GM12878 (cell line): Measurements from ENCODE around the gene DRC1. TPM values are rescaled to one million over a fixed set of nuclear protein-coding genes. Genes with fewer than 3 reads are reported as not detected.

Experiments
- ATAC-seq: fragments of 200-7000 bp; cut with Tn5 transposase; 3 replicates; pipeline ENCODE4 v1.9.1; 2020; ENCODE audit warnings: mild to moderate bottlenecking, moderate library complexity
- BruUV-seq: library from RNA; stranded (reverse); fragments of 400-500 nt; replicated peaks from 2 replicates; lab custom pipeline; 2021; lab: Mats Ljungman, UMichigan
- CTCF ChIA-PET: fragments of 300-600 bp; sonication (Branson Sonifier 250); formaldehyde crosslinking; extraction: SDS; loops from one replicate; lab custom pipeline; 2021; ENCODE audit warnings: inconsistent platforms; lab: Yijun Ruan, JAX
- POLR2A ChIA-PET: fragments of 350-600 bp; formaldehyde crosslinking; extraction: SDS; loops from one replicate; lab custom pipeline; 2021; ENCODE audit warnings: inconsistent platforms; lab: Charles Lee
- RAD21 ChIA-PET: fragments of 300-600 bp; sonication (Branson Sonifier 250); formaldehyde crosslinking; loops from one replicate; lab custom pipeline; 2023; ENCODE audit warnings: antibody characterized with exemption; ENCODE audit not compliant: unreplicated experiment; lab: Charles Lee
- SMC1A ChIA-PET: fragments of 300-600 bp; sonication (Branson Sonifier 250); formaldehyde crosslinking; loops from one replicate; lab custom pipeline; 2023; ENCODE audit not compliant: unreplicated experiment, uncharacterized antibody; lab: Charles Lee
- DNase-seq: peaks from one replicate; pipeline ENCODE4 v3.0.0-alpha.2; 2011; ENCODE audit warnings: low read depth, low spot score
- FAIRE-seq: peaks from 3 replicates; lab custom pipeline; 2011; peaks lifted over from hg19 to GRCh38; lab: Jason Lieb, UNC
- H2AFZ ChIP-seq: 2 replicates; pipeline ENCODE4 v1.6.0; 2011; ENCODE audit warnings: low read depth, low read length, control low read depth; ENCODE audit not compliant: control insufficient read depth
- H3K27ac ChIP-seq: 2 replicates; pipeline ENCODE4 v1.5.1; 2011; ENCODE audit warnings: control low read depth; ENCODE audit not compliant: control insufficient read depth, insufficient read depth
- H3K27me3 ChIP-seq, 2 experiments: replicated peaks in 1 of 2; 2 replicates each; pipeline versions ENCODE4 v1.6.0 to v1.6.1; 2011; ENCODE audit warnings: low read length in 1 of 2; ENCODE audit not compliant: control insufficient read depth in 2 of 2, insufficient read depth in 2 of 2
- H3K36me3 ChIP-seq, 2 experiments: 2 replicates each; pipeline ENCODE4 v1.5.1; 2011; ENCODE audit warnings: low read length in 1 of 2; ENCODE audit not compliant: control insufficient read depth in 2 of 2, insufficient read depth in 2 of 2
- H3K4me1 ChIP-seq: 2 replicates; pipeline ENCODE4 v1.6.1; 2011; ENCODE audit warnings: mild to moderate bottlenecking, low read length, moderate library complexity, mixed read lengths; ENCODE audit not compliant: control insufficient read depth, insufficient read depth
- H3K4me2 ChIP-seq: 2 replicates; pipeline ENCODE4 v1.6.0; 2011; ENCODE audit warnings: control low read depth; ENCODE audit not compliant: control insufficient read depth, insufficient read depth
- H3K4me3 ChIP-seq: fragments of 200-600 bp; sonication (generic); 2 replicates; pipeline ENCODE4 v1.5.1; 2016
- H3K79me2 ChIP-seq: 2 replicates; pipeline ENCODE4 v1.6.0; 2011; ENCODE audit warnings: low read length; ENCODE audit not compliant: control insufficient read depth, insufficient read depth
- H3K9ac ChIP-seq: 2 replicates; pipeline ENCODE4 v1.8.0; 2011; ENCODE audit warnings: low read length, control low read depth, mixed read lengths; ENCODE audit not compliant: control insufficient read depth, insufficient read depth
- H3K9me3 ChIP-seq: replicated peaks from 3 replicates; pipeline ENCODE4 v1.5.1; 2011; ENCODE audit warnings: mild to moderate bottlenecking, low read length; ENCODE audit not compliant: control insufficient read depth, insufficient read depth
- H4K20me1 ChIP-seq: 2 replicates; pipeline ENCODE4 v1.6.0; 2011; ENCODE audit not compliant: control insufficient read depth, insufficient read depth
- ATF7 ChIP-seq: fragments of 450-650 bp; IDR thresholded peaks from 2 replicates; pipeline ENCODE4 v1.6.1; 2016; ENCODE audit warnings: low read depth, mild to moderate bottlenecking
- BRCA1 ChIP-seq: IDR thresholded peaks from 2 replicates; pipeline ENCODE4 v1.6.1; 2011; ENCODE audit warnings: low read depth, low read length, improper control_type of control experiment
- CHD1 ChIP-seq: IDR thresholded peaks from 2 replicates; pipeline ENCODE4 v1.6.1; 2012; ENCODE audit warnings: low read depth, low read length, improper control_type of control experiment
- EGR1 ChIP-seq, 2 experiments: IDR thresholded peaks; 1 replicate in 1 of 2; 2 replicates in 1 of 2; pipeline ENCODE4 v1.6.1; 2011 to 2012; ENCODE audit warnings: low read depth in 2 of 2, low read length in 2 of 2, borderline replicate concordance in 1 of 2, mild to moderate bottlenecking in 1 of 2, moderate library complexity in 1 of 2
- HSF1 ChIP-seq: fragments of 150-350 bp; IDR thresholded peaks from 2 replicates; pipeline ENCODE4 v1.6.1; 2014; ENCODE audit warnings: mild to moderate bottlenecking, low read depth, low read length
- RELB ChIP-seq: fragments of 450-650 bp; IDR thresholded peaks from 2 replicates; pipeline ENCODE4 v1.6.1; 2017; ENCODE audit warnings: low read depth, mild to moderate bottlenecking, moderate library complexity
- SMC3 ChIP-seq: IDR thresholded peaks from 2 replicates; pipeline ENCODE4 v1.6.1; 2011; ENCODE audit warnings: low read length, improper control_type of control experiment, borderline replicate concordance
- SRF ChIP-seq, 2 experiments: IDR thresholded peaks; 2 replicates each; pipeline ENCODE4 v1.6.1; 2011; ENCODE audit warnings: low read depth in 2 of 2, low read length in 2 of 2, mild to moderate bottlenecking in 1 of 2, moderate library complexity in 1 of 2
- SUZ12 ChIP-seq: fragments of 200-600 bp; sonication (generic); IDR thresholded peaks from one replicate; pipeline ENCODE4 v1.6.1; 2018; ENCODE audit warnings: antibody characterized with exemption, mild to moderate bottlenecking; ENCODE audit not compliant: unreplicated experiment
- TBL1XR1 ChIP-seq: IDR thresholded peaks from 2 replicates; pipeline ENCODE4 v1.6.1; 2012; ENCODE audit warnings: low read depth, low read length, improper control_type of control experiment
- WGBS: methylation state at CpG from one replicate; pipeline ENCODE4 v1.1.6; 2016; ENCODE audit warnings: low lambda C conversion rate; ENCODE audit not compliant: insufficient replicate concordance, insufficient coverage; ENCODE audit errors: missing lambda C conversion rate; 5-methylcytosine and 5-hydroxymethylcytosine counted together
- in situ Hi-C: fragments of 300-500 bp; cut with MboI; formaldehyde crosslinking; loops from 9 replicates; pipeline ENCODE4 v1.14.3; 2018; ENCODE audit warnings: mixed read lengths
- intact Hi-C: fragments of 100-400 bp; cut with micrococcal nuclease; formaldehyde crosslinking; loops from one replicate; pipeline ENCODE4 v1.14.2; 2022; ENCODE audit not compliant: unreplicated experiment
- polyA plus RNA-seq, 11 experiments: library from polyadenylated mRNA; depleted of rRNA in 4 of 11; unstranded in 6 of 11; stranded (reverse) in 5 of 11; fragments of >200 nt; fragmentation: Nextera tagmentation in 4 of 11; fragmentation: Illumina TruSeq in 1 of 11; extraction: Ambion mirVana in 4 of 11; extraction: Trizol in 1 of 11; gene quantifications; 1 replicate in 1 of 11; 2 replicates in 10 of 11; pipeline versions ENCODE4 v1.2.1 to v1.2.3, GENCODE V29; 2011 to 2016; ENCODE audit warnings: inconsistent platforms in 2 of 11, missing spikeins in 2 of 11, low read depth in 1 of 11
- total RNA-seq, 4 experiments: library from RNA; depleted of rRNA in 3 of 4; stranded (reverse); fragments of >200 nt in 3 of 4; fragmentation: Illumina TruSeq in 1 of 4; extraction: Trizol in 1 of 4; gene quantifications; 2 replicates each; pipeline versions ENCODE4 v1.2.1 to v1.2.3, GENCODE V29; 2013 to 2021

The DRC1 gene
- total and polyA plus RNA-seq, 10 of the 15 experiments (the other 5 are each of a cell fraction or from before 2014, with no cell fraction given), result 0.03 TPM; not detected in 9

GRCh38 chr2:26478366-26478765 is 76.6 kb downstream of the DRC1 start:
- RAD21 ChIA-PET, result no interaction called here
- Histone ChIP-seq H4K20me1 (no peaks in the 10 kb centered on the region), H3K27ac (no peak overlapping the region), H3K4me3 (no peak overlapping the region), H2AFZ (no peak overlapping the region), H3K79me2 (no peaks in the 10 kb centered on the region), H3K27me3 (no peaks in the 10 kb centered on the region), H3K4me1 (no peaks in the 10 kb centered on the region), H3K4me2 (no peak overlapping the region), H3K9ac (no peak overlapping the region), H3K9me3 (no peaks in the 10 kb centered on the region), H3K36me3 (no peaks in the 10 kb centered on the region)
- WGBS, result 37% methylated on average over 5 of the region's 5 CpGs
- TF ChIP-seq SMC3 (no peak), HSF1 (no peak), SRF (IDR thresholded peaks at IDR 0.05; ENCODE audit: low read depth in 2 of 2, low read length in 2 of 2) (no peak), CHD1 (no peak), TBL1XR1 (no peak), SUZ12 (no peak), BRCA1 (no peak), RELB (no peak), EGR1 (IDR thresholded peaks at IDR 0.05; ENCODE audit: borderline replicate concordance in 1 of 2, low read depth in 2 of 2, low read length in 2 of 2) (no peak), ATF7 (no peak)
- POLR2A ChIA-PET, result no interaction called here
- BruUV-seq, result no TSS peak
- FAIRE-seq (no peak), ATAC-seq (no peak), DNase-seq (no peak)
- SMC1A ChIA-PET, result no interaction called here
- in situ Hi-C loops, result no loop called here
- CTCF ChIA-PET, result no interaction called here
- intact Hi-C loops, result no loop called here
